HG03103 (cell line): ENCODE data around the gene VIPR2.

Source experiments
- ATAC-seq: cut with Tn5 transposase; IDR thresholded peaks from one replicate; pipeline ENCODE4 v1.9.1; 2021; ENCODE audit warnings: low read depth; ENCODE audit not compliant: unreplicated experiment

The VIPR2 gene

DNA sequence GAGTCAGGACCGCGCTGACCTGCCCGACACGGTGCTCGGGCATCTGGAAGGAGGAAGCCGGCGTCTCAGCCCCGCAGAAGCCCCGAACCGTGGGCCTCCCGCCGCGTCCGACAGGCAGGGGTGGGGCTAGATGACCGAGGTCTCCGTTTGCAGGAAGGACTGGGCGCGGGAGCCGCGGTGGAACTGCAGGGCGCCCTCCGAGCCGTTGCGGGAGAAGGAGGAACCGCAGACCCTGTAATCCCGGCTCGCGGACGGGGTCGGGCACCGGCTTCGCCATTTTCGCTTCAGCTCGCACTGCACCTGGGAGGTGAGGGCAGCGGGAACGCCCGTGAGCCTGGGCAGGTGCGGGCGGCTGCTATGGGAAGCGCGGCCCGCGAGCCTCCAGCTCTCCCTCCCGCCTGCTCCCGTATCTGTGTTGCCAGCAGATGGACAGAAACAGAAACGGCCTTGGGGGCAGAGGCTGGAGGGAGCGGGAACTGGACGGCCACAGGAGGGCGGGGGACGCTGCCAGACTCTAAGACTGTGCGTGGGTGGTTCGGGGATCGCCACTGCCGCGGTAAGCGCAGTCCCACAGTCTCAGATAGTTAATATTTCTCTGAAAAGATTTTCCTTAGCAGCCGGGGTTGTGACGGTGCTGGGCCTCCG, 114.1 kb downstream of the VIPR2 start:
- no peak for ATAC-seq

DNA sequence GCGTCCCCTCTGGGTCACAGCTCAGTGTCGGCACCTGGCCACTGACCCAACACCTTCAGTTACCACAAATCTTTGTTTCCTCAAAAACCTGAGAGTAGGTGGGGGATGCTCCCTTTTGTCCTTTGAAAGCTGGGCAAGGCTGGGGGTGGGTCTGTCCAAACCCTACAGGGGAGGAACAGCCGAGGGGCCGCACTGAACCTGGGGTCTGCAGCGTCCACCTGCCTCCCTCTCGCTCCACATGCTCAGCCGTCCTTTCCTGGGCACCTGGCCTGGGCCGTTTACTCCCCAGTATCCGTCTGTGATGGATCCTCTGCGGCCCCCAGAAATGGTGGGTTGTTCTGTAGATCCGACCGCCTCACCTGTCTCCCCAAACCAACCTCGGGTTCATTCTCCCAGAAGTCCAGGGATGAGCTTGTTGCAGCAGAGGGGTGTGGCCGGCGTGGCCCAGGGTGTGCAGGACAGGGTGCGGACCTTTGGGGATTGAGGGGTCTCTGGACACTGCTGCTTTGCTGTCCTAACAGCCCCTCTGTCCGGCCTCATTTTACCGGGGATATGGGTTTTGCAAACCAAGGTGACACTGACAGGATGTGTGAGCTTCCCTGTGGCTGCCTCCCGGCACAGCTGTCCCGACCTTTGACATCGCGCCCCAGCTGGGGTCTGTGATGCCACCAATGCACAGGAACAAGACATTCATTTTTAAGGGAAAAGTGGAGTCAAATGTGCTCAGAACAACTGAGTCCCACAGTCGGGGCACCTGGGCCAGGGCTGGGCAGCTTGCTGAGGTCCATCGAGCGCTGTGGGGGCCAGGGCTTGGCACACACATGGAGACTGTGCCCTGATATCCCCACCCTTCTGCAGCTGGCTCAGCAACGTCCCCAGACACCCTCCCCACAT, 115.9 kb downstream of the VIPR2 start:
- ATAC-seq: no peak

DNA sequence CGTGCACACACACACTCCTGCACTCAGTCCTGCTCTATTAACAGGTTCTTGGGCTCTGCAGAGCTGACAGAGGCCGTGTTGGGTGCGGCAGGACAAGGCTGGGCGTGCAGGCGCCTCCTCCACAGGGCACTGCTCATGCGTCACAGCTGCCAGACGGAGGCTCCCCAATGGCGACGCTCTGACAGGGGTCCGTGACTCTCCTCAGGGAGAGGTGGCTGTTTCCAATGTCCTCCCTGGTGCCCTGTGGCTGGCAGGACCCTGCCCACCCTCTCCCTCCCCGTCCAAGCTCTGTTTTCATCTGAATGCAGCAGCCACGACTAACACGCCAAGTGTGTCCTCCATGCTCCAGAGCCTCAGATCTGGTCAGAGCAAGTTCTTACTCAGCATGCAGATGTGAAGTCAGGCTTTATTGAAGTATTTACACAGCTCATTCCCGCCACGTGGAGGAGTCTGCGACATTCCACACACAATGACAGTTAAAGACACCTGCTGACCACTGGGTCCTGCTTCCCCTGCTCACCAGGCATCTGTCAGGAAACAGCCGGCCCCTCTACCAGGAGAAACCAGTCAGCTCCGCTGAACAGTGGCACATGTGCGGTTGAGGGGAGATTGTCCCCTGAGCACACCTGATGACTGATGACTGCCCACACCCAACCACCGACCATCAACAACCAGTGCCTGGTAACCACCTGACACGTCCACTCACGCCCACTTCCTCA, 116.7 kb downstream of the VIPR2 start:
- no peak for ATAC-seq

DNA sequence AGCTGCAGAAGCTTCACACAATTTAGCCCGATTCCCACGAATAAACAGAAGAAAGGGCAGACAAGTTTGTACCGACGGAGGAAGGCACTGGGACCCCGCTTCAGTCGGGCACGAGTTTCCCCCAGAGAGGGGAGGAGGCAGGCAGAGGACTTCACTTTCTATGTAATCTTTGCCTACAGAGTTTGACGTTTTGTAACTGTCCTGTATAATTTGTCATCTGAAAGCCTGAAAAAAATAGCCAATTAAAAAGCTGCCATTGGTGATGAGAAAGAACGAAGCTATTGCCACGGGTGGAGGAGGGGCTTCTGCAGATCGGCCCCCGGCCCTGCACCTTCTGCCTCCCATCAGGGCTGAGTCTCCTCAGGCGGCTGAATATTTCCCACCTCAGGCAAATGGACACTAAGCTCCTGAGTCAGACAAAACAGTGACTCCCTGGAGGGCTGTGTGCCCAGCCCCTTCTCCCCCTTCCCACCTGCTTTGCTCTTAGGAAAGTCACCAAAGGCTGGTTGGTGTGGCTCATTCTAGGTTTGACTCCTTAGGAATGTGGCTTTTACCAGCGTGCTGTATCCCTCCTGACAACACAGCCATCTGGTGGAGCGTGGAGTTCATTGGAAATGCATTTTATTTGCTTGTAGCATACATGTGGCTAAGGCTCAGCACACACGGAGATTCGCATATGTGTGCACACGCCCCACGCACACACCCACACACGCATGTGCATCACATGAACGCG, 117.4 kb downstream of the VIPR2 start:
- no peak for ATAC-seq

DNA sequence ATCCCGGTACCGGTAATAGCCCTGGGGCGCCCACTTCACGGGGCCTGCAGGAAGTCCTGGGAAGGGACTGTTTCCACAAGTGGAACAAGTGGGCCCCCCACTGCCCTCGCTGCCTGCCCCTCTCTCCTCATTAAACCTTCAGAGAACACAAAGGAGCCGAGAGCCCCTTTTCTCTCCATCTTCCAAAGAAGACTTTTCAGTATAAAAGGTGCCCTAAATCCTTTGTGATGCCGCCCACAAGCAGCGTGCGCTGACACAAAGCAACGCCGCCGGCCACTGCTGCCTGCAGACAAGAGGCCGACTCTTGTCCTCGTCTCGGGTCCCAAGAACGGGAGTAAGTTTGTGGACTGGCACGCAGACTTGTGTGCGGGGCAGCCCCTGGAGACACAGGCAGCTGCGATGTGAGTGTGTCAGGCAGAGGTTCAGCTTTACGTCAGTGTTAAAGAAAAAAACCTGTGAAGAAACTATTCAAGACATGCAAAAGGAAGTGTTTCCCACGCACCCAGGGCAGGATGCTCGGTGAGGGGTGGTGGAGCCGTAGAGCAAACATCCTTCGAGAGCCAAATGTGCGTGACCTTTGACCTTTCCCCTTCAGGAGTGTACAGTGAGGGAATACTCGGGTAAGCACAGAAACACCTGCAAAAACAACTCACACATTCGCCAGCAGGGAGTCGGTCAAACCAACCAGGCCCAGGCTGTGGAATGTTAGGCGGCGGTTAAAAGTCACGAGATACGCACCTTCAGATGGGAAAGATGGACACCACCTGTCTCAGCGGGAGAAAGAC, 118.2 kb downstream of the VIPR2 start:
- ATAC-seq: no peak

DNA sequence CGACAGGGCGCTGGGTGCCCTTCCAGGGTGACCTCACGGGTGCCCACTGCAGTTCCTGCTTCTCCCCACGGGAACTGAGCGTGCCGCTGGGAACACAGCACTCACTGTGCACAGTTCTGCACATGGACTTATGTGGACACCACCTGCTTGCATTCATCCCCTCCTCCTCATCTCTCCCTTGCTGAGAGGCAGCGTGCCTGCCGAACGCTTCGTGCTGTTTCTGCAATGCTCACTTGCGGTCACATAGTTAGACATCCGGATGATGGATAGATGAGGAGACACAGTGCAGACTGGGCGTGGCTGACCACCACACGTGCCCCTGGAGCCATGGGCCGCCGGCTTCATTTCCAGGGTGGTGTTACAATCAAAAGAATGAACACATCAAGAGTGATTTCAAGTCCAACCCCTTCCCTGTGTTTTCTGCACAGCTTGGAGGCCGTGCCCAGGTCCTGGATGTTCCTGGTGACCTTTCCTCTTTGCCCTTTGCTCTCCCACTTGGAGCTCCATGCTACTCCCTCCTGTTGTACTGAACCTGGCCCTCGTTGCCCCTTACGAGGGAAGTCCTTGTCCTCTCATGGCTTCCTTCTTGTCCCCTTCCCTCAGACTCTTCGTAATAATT, 119.4 kb downstream of the VIPR2 start:
- ATAC-seq: no peak

DNA sequence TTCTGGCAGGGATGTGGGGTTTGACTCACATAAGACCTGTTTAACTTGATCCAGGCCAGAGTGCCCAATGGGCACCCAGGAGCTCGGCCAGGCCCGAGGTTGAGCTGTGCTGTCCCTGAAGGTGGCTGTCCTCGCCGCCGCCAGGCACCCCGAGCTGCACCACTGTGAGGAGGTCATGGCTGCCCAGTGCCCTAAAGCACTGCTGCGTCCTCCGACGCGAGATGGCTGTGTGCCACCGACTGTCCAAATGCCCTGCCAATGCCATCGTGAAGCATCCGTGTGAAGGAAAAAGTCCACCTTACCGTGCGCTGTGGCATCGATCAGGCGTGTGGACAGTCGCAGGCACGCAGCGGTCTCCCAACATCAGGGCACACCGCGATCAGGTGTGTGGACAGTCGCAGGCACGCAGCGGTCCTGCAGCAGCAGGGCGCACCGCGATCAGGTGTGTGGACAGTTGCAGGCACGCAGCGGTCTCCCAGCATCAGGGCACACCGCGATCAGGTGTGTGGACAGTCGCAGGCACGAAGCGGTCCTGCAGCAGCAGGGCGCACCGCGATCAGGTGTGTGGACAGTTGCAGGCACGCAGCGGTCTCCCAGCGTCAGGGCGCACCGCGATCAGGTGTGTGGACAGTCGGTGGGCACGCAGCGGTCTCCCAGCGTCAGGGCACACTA, 120.3 kb downstream of the VIPR2 start:
- ATAC-seq: no peak

DNA sequence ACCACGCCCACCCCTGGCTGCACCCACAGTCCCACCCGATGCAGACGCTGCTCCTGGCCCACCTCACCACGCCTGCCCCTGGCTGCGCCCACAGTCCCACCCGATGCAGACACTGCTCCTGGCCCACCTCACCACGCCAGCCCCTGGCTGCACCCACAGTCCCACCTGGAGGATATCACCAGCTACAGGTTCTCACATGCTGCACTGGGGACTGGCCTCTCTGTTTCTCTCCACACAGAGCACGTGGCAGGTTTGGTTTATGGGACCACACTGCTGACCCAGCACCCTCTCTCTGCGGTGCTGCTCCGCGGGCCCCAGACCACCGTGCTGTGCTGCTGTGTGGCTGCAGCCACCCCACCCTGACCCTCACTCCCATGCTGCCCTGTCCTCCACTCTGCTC, 120.9 kb downstream of the VIPR2 start:
- no peak for ATAC-seq

DNA sequence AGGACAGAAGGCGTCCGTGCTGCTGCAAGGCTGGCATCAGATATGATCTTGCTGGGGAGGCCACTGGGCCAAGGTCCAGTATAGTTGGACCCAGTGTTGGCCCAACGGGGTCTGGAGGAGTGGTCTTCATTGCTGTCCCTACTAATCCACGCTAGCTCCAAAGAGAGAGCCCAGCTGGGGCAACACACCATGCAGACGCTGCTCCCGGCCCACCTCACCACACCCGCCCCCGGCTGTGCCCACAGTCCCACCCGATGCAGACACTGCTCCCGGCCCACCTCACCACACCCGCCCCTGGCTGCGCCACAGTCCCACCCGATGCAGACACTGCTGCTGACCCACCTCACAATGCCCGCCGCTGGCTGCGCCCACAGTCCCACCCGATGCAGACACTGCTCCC, 121.5 kb downstream of the VIPR2 start:
- no peak for ATAC-seq

DNA sequence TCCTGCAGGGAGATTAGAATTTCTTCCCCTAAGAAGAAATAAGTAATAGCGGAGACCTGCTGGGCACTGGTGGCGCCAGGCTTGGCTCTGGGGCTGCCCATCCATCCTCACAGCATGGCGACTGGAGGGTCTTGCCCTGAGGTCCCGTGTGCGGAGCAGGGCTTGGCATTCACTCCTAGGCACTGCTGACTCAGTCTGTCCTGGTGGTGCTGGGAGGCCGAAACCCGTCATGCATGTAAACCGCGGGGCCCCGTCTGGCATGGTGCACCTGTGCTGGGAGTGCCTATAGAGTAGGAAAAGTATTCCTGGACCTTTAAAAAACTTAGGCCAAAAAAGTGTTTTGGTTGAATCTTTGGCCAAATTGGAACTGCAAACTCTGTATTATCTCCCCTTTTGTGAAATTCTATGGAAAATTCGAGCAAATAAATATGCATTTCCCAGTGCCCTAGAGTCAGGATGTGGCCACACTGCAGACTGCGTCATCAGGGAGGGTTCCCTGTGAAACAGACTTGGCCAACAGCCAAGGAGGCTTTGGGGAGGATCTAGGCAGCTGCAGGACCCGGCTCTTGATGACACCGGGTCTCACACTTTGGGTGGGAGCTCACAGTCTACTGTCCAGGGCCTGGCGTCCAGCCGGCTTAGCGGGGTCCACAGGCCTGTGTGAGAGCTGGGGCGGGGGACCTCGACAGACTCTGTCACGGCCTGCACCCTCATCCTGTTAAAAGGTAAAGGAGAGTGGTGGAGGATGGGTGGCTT, 122.3 kb downstream of the VIPR2 start:
- ATAC-seq: no peak

DNA sequence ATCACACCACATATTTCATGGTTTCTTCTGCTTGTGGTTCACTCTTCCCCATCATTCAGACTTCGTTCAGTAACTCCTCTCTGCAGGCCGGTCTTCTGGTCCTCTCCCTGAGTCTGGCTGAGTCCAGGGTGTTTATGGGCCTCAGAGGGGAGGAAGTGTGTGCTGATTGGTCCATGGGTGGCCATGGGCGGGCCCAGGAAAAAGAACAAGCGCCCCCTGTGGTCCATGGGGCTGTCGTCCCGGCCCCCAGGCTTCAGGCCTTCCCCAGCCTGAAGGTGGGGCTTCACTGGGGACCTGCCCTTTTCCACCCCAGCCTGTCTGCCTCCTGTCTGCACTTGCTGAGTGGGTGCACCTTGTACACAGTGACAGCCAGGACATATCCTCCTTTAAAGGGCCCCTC, 123.7 kb downstream of the VIPR2 start:
- no peak for ATAC-seq

DNA sequence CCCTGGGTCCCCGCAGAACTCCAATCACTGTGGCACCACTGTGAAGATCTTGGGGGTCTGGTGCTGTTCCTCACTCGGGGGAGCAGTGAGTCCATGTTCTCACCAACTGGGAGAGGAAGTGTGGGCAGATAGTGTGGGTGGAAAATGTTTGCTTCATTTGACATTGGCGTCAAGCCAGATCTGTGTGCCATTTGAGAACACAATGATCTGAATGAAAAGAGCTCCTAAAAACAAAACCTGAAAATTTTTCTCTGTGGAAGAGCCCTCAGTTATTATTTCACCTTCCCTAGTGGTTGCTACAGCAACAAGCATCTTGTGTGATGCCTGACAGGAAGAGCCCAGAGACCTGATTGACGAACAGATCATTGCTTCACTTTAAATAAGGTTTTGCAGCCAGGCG, 125.6 kb downstream of the VIPR2 start:
- ATAC-seq: no peak

DNA sequence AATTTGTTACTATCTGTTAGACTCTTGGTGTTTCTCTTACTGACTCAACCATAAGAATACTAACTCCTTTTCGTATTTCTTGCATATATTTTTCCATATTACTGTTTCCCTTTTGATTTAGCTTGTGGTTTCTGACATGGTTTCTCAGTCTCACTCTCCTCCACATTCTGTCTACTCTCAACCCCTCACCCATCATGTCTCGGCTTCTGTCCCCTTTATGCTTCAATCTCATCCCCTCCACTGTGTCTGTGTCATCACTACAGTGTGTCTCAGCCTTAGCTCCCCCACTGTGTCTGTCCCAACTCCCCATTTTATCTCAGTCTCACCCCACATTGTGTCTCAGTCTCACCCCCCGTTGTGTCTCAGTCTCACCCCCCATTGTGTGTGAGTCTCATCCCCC, 126.9 kb downstream of the VIPR2 start:
- no peak for ATAC-seq

DNA sequence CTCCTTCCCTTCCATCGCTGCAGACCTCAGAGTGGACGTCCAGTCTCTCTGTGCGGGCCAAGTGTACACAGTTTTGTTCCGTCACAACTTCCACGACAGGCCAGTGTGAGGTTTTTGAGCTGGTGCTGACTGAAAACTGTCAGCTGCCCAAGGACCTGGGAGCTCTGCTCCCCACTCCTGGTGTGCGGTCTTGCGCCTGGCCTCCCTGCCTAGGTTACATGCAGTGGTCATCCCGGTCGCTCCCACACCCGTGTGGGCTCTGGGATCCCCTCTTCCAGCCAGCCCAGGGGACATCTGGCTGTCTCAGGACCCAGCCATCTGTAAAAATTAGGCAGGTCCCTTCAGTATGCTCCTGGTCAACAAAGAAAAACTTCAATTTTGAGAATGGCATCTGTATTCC, 127.5 kb downstream of the VIPR2 start:
- ATAC-seq: no peak

DNA sequence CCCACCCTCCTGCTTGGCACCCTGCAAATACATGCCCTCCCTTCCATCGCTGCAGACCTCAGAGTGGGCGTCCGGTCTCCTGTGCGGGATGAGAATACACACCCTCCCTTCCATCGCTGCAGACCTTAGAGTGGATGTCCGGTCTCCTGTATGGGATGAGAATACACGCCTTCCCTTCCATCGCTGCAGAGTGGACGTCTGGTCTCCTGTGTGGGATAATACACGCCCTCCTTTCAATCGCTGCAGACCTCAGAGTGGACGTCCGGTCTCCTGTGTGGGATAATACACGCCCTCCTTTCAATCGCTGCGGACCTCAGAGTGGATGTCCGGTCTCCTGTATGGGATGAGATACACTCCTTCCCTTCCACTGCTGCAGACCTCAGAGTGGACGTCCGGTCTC, 128.1 kb downstream of the VIPR2 start:
- no peak for ATAC-seq

DNA sequence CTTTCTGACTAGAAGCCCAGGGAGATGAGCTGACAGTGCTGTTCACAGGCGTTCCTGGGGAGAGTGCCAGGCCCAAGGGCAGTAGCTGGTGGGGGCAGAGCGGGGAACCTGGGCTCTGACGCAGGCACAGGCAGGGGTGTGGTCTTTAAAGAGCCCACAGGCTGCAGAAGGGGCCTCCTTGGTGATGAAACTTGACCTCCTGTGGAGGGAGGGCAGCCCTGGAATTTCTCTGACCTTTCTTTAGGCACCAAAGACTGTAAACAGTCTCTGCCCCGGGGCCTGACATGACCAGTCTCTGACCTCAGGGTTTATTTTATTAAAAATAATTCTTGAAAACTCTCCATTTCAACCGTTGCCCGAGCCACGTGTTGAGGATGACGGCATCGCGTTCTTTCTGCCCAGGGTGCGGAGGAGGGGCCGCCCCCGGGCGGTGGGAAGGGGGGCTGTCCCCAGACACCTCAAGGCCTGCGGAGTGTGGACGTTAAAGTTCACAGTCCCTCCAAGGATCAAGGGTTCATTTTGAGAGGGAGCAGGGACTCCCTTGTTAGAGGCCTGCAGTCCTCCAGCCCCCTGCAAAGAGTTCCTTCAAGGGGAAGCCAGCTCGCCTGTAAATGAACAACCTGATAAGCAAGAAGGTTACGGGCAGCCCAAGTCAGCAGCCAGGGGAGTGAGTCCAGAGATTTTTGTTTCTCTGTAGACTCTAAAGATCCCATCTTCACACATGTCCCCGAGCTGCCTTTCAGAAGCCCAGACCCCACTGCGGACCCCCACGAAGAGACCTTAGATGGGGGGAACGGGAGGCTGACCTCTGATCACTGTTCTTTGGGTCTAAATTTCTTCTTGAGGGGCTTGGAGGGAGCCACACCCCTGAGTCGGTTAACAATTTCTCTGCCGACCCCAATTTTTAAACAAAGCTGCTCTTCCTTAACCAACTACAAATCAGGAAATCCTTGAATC, 128.9 kb downstream of the VIPR2 start:
- no peak for ATAC-seq

DNA sequence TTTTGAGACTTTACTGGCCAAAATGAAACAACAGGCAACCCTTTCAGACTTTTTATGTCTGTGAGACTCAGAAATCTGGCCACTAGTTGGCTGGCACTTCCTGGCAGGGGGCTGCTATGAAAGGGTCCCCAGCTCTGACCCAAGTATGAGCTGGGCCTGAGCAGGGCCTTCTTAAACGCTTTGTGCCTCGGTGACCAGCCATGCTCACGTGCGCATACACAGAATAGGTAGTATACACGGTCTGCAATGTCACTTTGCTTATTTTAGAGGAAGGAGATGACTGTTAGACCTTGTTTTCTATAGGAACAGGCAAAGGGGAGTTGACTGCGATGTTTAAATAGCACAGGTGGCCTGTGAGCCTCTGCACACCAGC, 129.6 kb downstream of the VIPR2 start:
- no peak for ATAC-seq
